GM23338 (cell line): ENCODE data around the gene AFAP1L2. TPM values are rescaled to one million over a fixed set of nuclear protein-coding genes. Genes with fewer than 3 reads are reported as not detected.

ENCODE experiments used
- ATAC-seq: fragments of 200-7000 bp; cut with Tn5 transposase; 3 replicates; pipeline ENCODE4 v1.9.1; 2020
- DNase-seq: peaks from one replicate; pipeline ENCODE4 v3.0.0-alpha.2; 2015; ENCODE audit warnings: low spot score
- H2AFZ ChIP-seq: fragments of 200-600 bp; sonication (generic); 2 replicates; pipeline ENCODE4 v1.8.0; 2016; ENCODE audit warnings: antibody characterized with exemption, mild to moderate bottlenecking, moderate library complexity
- H3F3A ChIP-seq: fragments of 200-600 bp; sonication (generic); replicated peaks from 2 replicates; pipeline ENCODE4 v1.8.0; 2017; ENCODE audit warnings: antibody characterized with exemption, mixed run types, low read depth
- H3K27ac ChIP-seq: fragments of 200-600 bp; sonication (generic); 2 replicates; pipeline ENCODE4 v1.6.1; 2016; ENCODE audit warnings: low read depth
- H3K27me3 ChIP-seq: fragments of 200-600 bp; sonication (generic); 2 replicates; pipeline ENCODE4 v1.8.0; 2016; ENCODE audit warnings: mild to moderate bottlenecking, mixed run types, moderate library complexity; ENCODE audit not compliant: insufficient read depth
- H3K36me3 ChIP-seq: fragments of 200-600 bp; sonication (generic); 2 replicates; pipeline ENCODE4 v1.8.0; 2016; ENCODE audit warnings: mild to moderate bottlenecking; ENCODE audit not compliant: insufficient read depth
- H3K4me1 ChIP-seq: fragments of 200-600 bp; sonication (generic); 2 replicates; pipeline ENCODE4 v1.8.0; 2016; ENCODE audit warnings: mild to moderate bottlenecking, moderate library complexity; ENCODE audit not compliant: insufficient read depth
- H3K4me2 ChIP-seq: fragments of 200-600 bp; sonication (generic); 2 replicates; pipeline ENCODE4 v1.7.1; 2017; ENCODE audit warnings: mixed run types
- H3K4me3 ChIP-seq: fragments of 200-600 bp; sonication (generic); 2 replicates; pipeline ENCODE4 v1.6.1; 2016; ENCODE audit warnings: mixed run types
- H3K79me2 ChIP-seq: fragments of 200-600 bp; sonication (generic); replicated peaks from 2 replicates; pipeline ENCODE4 v1.8.0; 2017; ENCODE audit warnings: mild to moderate bottlenecking; ENCODE audit not compliant: insufficient read depth
- H3K9me2 ChIP-seq: fragments of 200-600 bp; sonication (generic); 2 replicates; pipeline ENCODE4 v1.8.0; 2017; ENCODE audit not compliant: insufficient read depth
- H4K20me1 ChIP-seq: fragments of 200-600 bp; sonication (generic); replicated peaks from 2 replicates; pipeline ENCODE4 v1.8.0; 2017; ENCODE audit warnings: mild to moderate bottlenecking; ENCODE audit not compliant: insufficient read depth
- H3K27ac Mint-ChIP-seq: 2 replicates; pipeline ENCODE4 v1.8.0; 2020; ENCODE audit warnings: inconsistent platforms, mild to moderate bottlenecking, moderate library complexity, mixed read lengths
- H3K27me3 Mint-ChIP-seq: 3 replicates; pipeline ENCODE4 v1.8.0; 2022; ENCODE audit warnings: low read depth, mild to moderate bottlenecking, moderate library complexity, mixed read lengths, inconsistent platforms; ENCODE audit not compliant: insufficient read depth, poor library complexity
- H3K36me3 Mint-ChIP-seq: 3 replicates; pipeline ENCODE4 v1.8.0; 2021; ENCODE audit warnings: low read depth, mild to moderate bottlenecking, inconsistent platforms, moderate library complexity, mixed read lengths
- H3K4me1 Mint-ChIP-seq: 3 replicates; pipeline ENCODE4 v1.8.0; 2020; ENCODE audit warnings: mild to moderate bottlenecking, inconsistent platforms, mixed read lengths
- H3K4me3 Mint-ChIP-seq: 3 replicates; pipeline ENCODE4 v1.8.0; 2021; ENCODE audit warnings: moderate library complexity, mild to moderate bottlenecking, inconsistent platforms, mixed read lengths
- H3K9me3 Mint-ChIP-seq: 3 replicates; pipeline ENCODE4 v1.8.0; 2020; ENCODE audit warnings: moderate library complexity, mild to moderate bottlenecking, inconsistent platforms, mixed read lengths
- CREB1 ChIP-seq: fragments of 250-450 bp; sonication (Bioruptor Pico); IDR thresholded peaks from 2 replicates; pipeline ENCODE4 v1.5.0; 2020; ENCODE audit warnings: low read depth, mild to moderate bottlenecking, moderate library complexity
- EZH2 ChIP-seq: fragments of 200-600 bp; sonication (generic); IDR thresholded peaks from one replicate; pipeline ENCODE4 v1.8.0; 2017; ENCODE audit warnings: antibody characterized with exemption, mild to moderate bottlenecking, low read depth; ENCODE audit not compliant: unreplicated experiment
- EZH2phosphoT487 ChIP-seq: fragments of 200-600 bp; sonication (generic); IDR thresholded peaks from one replicate; pipeline ENCODE4 v1.8.1; 2018; ENCODE audit warnings: antibody characterized with exemption; ENCODE audit not compliant: unreplicated experiment
- JUNB ChIP-seq: IDR thresholded peaks from one replicate; pipeline ENCODE4 v1.6.1; 2016; ENCODE audit warnings: antibody characterized with exemption; ENCODE audit not compliant: unreplicated experiment
- NANOG ChIP-seq: IDR thresholded peaks from 2 replicates; pipeline ENCODE4 v1.6.1; 2016; ENCODE audit warnings: antibody characterized with exemption, borderline replicate concordance
- POLR2AphosphoS5 ChIP-seq: IDR thresholded peaks from 2 replicates; pipeline ENCODE4 v1.6.1; 2016; ENCODE audit warnings: antibody characterized with exemption, low read depth
- STAT1 ChIP-seq: IDR thresholded peaks from one replicate; pipeline ENCODE4 v1.6.1; 2016; ENCODE audit warnings: antibody characterized with exemption; ENCODE audit not compliant: unreplicated experiment
- ZNF114 ChIP-seq: fragments of 250-450 bp; sonication (Bioruptor Pico); IDR thresholded peaks from 2 replicates; pipeline ENCODE4 v1.5.0; 2020; ENCODE audit warnings: mild to moderate bottlenecking, moderate library complexity
- ZNF331 ChIP-seq: fragments of 250-450 bp; sonication (Bioruptor Pico); IDR thresholded peaks from 2 replicates; pipeline ENCODE4 v1.5.0; 2020; ENCODE audit warnings: low read depth, mild to moderate bottlenecking, moderate library complexity
- polyA plus RNA-seq: library from polyadenylated mRNA; unstranded; fragments of >200 nt; fragmentation: Nextera tagmentation; extraction: Ambion mirVana; gene quantifications from 2 replicates; pipeline ENCODE4 v1.2.1, GENCODE V29; 2016
- total RNA-seq: library from RNA; depleted of rRNA; stranded (reverse); fragments of >200 nt; shearing (Covaris generic); gene quantifications from 2 replicates; pipeline ENCODE4 v1.2.3, GENCODE V29; 2014
- TF ChIP-seq, protein P1 (sequence below): IDR thresholded peaks from one replicate; pipeline ENCODE4 v1.6.1; 2018; ENCODE audit warnings: antibody characterized with exemption; ENCODE audit not compliant: unreplicated experiment
- TF ChIP-seq, protein P2 (sequence below), 2 experiments: fragments of 200-600 bp in 1 of 2; sonication (generic) in 1 of 2; conservative IDR thresholded peaks; 2 replicates each; pipeline versions ENCODE4 v1.5.1 to v1.6.1; 2016 to 2017; ENCODE audit warnings: antibody characterized with exemption in 2 of 2, low read depth in 2 of 2, mild to moderate bottlenecking in 2 of 2, moderate library complexity in 1 of 2
- TF ChIP-seq, protein P3 (sequence below): fragments of 250-450 bp; sonication (Bioruptor Pico); IDR thresholded peaks from 2 replicates; pipeline ENCODE4 v1.5.0; 2020; ENCODE audit warnings: mild to moderate bottlenecking, moderate library complexity
- TF ChIP-seq, protein P4 (sequence below): IDR thresholded peaks from 2 replicates; pipeline ENCODE4 v1.6.1; 2016; ENCODE audit warnings: antibody characterized with exemption

The AFAP1L2 gene
- total and polyA plus RNA-seq, 2 experiments from 2014 or later: 2.3 to 6.5 TPM

DNA sequence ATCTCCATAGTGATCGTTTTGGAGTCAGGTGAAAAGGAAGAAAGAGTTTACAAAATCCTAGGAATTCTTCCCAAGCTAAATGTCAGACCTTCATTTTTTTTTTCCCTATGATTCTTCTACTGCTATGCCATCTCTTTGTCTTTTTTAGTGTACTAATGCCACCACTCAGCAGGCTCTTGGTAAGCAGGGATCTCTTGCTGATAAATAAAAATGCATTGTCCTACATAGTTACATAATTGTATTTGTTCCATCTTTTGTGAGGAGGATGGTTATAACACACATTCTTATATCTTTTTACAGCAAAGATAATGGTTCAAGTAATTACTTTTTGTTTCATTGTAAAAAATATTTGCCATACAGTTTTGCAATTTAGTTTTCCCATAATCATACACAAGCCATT lies 36.8 kb upstream of the AFAP1L2 start:
- no peaks in the 10 kb centered on the region; the same call in 2 of the 3 replicates for H3K4me1 Mint-ChIP-seq
- no peaks in the 10 kb centered on the region for H3K9me2 ChIP-seq
- no peak overlapping the region for H3K27ac ChIP-seq
- no peaks in the 10 kb centered on the region for H3K27me3 ChIP-seq
- no peak overlapping the region for H3K4me3 ChIP-seq
- no peak overlapping the region for H3K4me3 Mint-ChIP-seq
- H3K4me1 ChIP-seq: no peaks in the 10 kb centered on the region
- no peak for ATAC-seq
- no peak overlapping the region for H3K4me2 ChIP-seq
- H3K9me3 Mint-ChIP-seq: no peaks in the 10 kb centered on the region
- TF ChIP-seq, protein P1, sequence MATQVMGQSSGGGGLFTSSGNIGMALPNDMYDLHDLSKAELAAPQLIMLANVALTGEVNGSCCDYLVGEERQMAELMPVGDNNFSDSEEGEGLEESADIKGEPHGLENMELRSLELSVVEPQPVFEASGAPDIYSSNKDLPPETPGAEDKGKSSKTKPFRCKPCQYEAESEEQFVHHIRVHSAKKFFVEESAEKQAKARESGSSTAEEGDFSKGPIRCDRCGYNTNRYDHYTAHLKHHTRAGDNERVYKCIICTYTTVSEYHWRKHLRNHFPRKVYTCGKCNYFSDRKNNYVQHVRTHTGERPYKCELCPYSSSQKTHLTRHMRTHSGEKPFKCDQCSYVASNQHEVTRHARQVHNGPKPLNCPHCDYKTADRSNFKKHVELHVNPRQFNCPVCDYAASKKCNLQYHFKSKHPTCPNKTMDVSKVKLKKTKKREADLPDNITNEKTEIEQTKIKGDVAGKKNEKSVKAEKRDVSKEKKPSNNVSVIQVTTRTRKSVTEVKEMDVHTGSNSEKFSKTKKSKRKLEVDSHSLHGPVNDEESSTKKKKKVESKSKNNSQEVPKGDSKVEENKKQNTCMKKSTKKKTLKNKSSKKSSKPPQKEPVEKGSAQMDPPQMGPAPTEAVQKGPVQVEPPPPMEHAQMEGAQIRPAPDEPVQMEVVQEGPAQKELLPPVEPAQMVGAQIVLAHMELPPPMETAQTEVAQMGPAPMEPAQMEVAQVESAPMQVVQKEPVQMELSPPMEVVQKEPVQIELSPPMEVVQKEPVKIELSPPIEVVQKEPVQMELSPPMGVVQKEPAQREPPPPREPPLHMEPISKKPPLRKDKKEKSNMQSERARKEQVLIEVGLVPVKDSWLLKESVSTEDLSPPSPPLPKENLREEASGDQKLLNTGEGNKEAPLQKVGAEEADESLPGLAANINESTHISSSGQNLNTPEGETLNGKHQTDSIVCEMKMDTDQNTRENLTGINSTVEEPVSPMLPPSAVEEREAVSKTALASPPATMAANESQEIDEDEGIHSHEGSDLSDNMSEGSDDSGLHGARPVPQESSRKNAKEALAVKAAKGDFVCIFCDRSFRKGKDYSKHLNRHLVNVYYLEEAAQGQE: no peak
- TF ChIP-seq ZNF114 (CRISPR knock-in tag) (no peak), EZH2phosphoT487 (no peak), JUNB (no peak), NANOG (no peak), ZNF331 (no peak), POLR2AphosphoS5 (no peak), CREB1 (no peak), STAT1 (no peak), EZH2 (no peak)
- TF ChIP-seq, protein P2, sequence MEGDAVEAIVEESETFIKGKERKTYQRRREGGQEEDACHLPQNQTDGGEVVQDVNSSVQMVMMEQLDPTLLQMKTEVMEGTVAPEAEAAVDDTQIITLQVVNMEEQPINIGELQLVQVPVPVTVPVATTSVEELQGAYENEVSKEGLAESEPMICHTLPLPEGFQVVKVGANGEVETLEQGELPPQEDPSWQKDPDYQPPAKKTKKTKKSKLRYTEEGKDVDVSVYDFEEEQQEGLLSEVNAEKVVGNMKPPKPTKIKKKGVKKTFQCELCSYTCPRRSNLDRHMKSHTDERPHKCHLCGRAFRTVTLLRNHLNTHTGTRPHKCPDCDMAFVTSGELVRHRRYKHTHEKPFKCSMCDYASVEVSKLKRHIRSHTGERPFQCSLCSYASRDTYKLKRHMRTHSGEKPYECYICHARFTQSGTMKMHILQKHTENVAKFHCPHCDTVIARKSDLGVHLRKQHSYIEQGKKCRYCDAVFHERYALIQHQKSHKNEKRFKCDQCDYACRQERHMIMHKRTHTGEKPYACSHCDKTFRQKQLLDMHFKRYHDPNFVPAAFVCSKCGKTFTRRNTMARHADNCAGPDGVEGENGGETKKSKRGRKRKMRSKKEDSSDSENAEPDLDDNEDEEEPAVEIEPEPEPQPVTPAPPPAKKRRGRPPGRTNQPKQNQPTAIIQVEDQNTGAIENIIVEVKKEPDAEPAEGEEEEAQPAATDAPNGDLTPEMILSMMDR (conservative IDR thresholded peaks at IDR 0.05; ENCODE audit: low read depth in 2 of 2): no peak
- TF ChIP-seq, protein P3, sequence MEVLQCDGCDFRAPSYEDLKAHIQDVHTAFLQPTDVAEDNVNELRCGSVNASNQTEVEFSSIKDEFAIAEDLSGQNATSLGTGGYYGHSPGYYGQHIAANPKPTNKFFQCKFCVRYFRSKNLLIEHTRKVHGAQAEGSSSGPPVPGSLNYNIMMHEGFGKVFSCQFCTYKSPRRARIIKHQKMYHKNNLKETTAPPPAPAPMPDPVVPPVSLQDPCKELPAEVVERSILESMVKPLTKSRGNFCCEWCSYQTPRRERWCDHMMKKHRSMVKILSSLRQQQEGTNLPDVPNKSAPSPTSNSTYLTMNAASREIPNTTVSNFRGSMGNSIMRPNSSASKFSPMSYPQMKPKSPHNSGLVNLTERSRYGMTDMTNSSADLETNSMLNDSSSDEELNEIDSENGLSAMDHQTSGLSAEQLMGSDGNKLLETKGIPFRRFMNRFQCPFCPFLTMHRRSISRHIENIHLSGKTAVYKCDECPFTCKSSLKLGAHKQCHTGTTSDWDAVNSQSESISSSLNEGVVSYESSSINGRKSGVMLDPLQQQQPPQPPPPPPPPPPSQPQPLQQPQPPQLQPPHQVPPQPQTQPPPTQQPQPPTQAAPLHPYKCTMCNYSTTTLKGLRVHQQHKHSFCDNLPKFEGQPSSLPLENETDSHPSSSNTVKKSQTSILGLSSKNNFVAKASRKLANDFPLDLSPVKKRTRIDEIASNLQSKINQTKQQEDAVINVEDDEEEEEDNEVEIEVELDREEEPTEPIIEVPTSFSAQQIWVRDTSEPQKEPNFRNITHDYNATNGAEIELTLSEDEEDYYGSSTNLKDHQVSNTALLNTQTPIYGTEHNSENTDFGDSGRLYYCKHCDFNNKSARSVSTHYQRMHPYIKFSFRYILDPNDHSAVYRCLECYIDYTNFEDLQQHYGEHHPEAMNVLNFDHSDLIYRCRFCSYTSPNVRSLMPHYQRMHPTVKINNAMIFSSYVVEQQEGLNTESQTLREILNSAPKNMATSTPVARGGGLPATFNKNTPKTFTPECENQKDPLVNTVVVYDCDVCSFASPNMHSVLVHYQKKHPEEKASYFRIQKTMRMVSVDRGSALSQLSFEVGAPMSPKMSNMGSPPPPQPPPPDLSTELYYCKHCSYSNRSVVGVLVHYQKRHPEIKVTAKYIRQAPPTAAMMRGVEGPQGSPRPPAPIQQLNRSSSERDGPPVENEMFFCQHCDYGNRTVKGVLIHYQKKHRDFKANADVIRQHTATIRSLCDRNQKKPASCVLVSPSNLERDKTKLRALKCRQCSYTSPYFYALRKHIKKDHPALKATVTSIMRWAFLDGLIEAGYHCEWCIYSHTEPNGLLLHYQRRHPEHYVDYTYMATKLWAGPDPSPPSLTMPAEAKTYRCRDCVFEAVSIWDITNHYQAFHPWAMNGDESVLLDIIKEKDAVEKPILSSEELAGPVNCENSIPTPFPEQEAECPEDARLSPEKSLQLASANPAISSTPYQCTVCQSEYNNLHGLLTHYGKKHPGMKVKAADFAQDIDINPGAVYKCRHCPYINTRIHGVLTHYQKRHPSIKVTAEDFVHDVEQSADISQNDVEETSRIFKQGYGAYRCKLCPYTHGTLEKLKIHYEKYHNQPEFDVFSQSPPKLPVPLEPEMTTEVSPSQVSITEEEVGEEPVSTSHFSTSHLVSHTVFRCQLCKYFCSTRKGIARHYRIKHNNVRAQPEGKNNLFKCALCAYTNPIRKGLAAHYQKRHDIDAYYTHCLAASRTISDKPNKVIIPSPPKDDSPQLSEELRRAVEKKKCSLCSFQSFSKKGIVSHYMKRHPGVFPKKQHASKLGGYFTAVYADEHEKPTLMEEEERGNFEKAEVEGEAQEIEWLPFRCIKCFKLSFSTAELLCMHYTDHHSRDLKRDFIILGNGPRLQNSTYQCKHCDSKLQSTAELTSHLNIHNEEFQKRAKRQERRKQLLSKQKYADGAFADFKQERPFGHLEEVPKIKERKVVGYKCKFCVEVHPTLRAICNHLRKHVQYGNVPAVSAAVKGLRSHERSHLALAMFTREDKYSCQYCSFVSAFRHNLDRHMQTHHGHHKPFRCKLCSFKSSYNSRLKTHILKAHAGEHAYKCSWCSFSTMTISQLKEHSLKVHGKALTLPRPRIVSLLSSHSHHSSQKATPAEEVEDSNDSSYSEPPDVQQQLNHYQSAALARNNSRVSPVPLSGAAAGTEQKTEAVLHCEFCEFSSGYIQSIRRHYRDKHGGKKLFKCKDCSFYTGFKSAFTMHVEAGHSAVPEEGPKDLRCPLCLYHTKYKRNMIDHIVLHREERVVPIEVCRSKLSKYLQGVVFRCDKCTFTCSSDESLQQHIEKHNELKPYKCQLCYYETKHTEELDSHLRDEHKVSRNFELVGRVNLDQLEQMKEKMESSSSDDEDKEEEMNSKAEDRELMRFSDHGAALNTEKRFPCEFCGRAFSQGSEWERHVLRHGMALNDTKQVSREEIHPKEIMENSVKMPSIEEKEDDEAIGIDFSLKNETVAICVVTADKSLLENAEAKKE: no peak
- TF ChIP-seq, protein P4, sequence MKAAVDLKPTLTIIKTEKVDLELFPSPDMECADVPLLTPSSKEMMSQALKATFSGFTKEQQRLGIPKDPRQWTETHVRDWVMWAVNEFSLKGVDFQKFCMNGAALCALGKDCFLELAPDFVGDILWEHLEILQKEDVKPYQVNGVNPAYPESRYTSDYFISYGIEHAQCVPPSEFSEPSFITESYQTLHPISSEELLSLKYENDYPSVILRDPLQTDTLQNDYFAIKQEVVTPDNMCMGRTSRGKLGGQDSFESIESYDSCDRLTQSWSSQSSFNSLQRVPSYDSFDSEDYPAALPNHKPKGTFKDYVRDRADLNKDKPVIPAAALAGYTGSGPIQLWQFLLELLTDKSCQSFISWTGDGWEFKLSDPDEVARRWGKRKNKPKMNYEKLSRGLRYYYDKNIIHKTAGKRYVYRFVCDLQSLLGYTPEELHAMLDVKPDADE: no peak
- no peak overlapping the region for H2AFZ ChIP-seq
- no peaks in the 10 kb centered on the region; the same call in 1 of the 2 replicates for H4K20me1 ChIP-seq
- H3K79me2 ChIP-seq: no peaks in the 10 kb centered on the region
- peaks cover 2% of the 10 kb centered on the region; the same call in 1 of the 2 replicates for H3K36me3 ChIP-seq
- H3K27ac Mint-ChIP-seq: no peak overlapping the region
- peaks cover 29% of the 10 kb centered on the region; the same call in 2 of the 3 replicates for H3K36me3 Mint-ChIP-seq
- DNase-seq: no peak
- no peaks in the 10 kb centered on the region for H3F3A ChIP-seq
- peaks cover 2% of the 10 kb centered on the region for H3K27me3 Mint-ChIP-seq
